Uterus (tissue), 4 donors: ENCODE data around the gene WDR19. TPM values are rescaled to one million over a fixed set of nuclear protein-coding genes. Genes with fewer than 3 reads are reported as not detected.

Source experiments
- DNase-seq, 2 donors: peaks; one replicate each; pipeline ENCODE4 v3.0.0-alpha.2; 2019 to 2020
- H3K27ac ChIP-seq, 2 donors: fragments of 200-600 bp; sonication (generic); 1 replicate in 1 of 2; 2 replicates in 1 of 2; pipeline ENCODE4 v1.5.1; 2016 to 2018
- H3K27me3 ChIP-seq, 2 donors: fragments of 200-600 bp; sonication (generic); one replicate each; pipeline ENCODE4 v1.5.1; 2018 to 2019; ENCODE audit warnings: control low read depth in 1 of 2
- H3K36me3 ChIP-seq, 2 donors: fragments of 200-600 bp; sonication (generic); one replicate each; pipeline ENCODE4 v1.5.1; 2019; ENCODE audit warnings: control low read depth in 1 of 2
- H3K4me1 ChIP-seq, 2 donors: fragments of 200-600 bp; sonication (generic); one replicate each; pipeline ENCODE4 v1.5.1; 2018 to 2019; ENCODE audit warnings: control low read depth in 1 of 2
- H3K4me3 ChIP-seq, 2 donors: fragments of 200-600 bp; sonication (generic); 1 replicate in 1 of 2; 2 replicates in 1 of 2; pipeline ENCODE4 v1.5.1; 2018 to 2019; ENCODE audit warnings: mild to moderate bottlenecking in 1 of 2
- H3K9me3 ChIP-seq, 2 donors: fragments of 200-600 bp; sonication (generic); one replicate each; pipeline ENCODE4 v1.5.1; 2019; ENCODE audit warnings: control low read depth in 1 of 2
- CTCF ChIP-seq, 4 experiments: fragments of 200-600 bp in 2 of 4; fragments of 450-650 bp in 2 of 4; sonication (generic) in 2 of 4; IDR thresholded peaks; one replicate each; pipeline ENCODE4 v1.5.1; 2016 to 2019; ENCODE audit warnings: antibody characterized with exemption in 4 of 4, mild to moderate bottlenecking in 2 of 4, moderate library complexity in 1 of 4
- POLR2A ChIP-seq, 2 donors: fragments of 450-650 bp; IDR thresholded peaks; one replicate each; pipeline ENCODE4 v1.6.1; 2016; ENCODE audit warnings: antibody characterized with exemption in 2 of 2, mild to moderate bottlenecking in 1 of 2, moderate library complexity in 1 of 2
- intact Hi-C: fragments of 100-400 bp; cut with DNase I; formaldehyde crosslinking; loops from one replicate; pipeline ENCODE4 v1.15.1; 2023; ENCODE audit warnings: low total_unique reads
- small RNA-seq: library from RNA; depleted of rRNA; stranded (forward); fragments of <200 nt; gene quantifications from one replicate; pipeline ENCODE3, GENCODE V24; 2016
- total RNA-seq, 4 donors: library from RNA; depleted of rRNA in 3 of 4; stranded (reverse); fragments of >200 nt in 3 of 4; gene quantifications; one replicate each; pipeline versions ENCODE4 v1.1.0 to v1.2.4, GENCODE V29; 2014 to 2023
- donor health status: DM: yes; HTN: yes; CAD: no.

WDR19 gene
- total RNA-seq, 4 donors from 2014 or later, result 37.4 to 129 (median 74.0) TPM

- Histone ChIP-seq H3K27ac (no peak overlapping the region), H3K4me1 (no peaks in the 10 kb centered on the region), H3K27me3 (no peaks in the 10 kb centered on the region), H3K9me3 (no peaks in the 10 kb centered on the region), H3K4me3 (no peak overlapping the region), H3K36me3 (no peaks in the 10 kb centered on the region)
- no peak for DNase-seq
- TF ChIP-seq CTCF (IDR thresholded peaks at IDR 0.05), result no peak
- no peak for TF ChIP-seq POLR2A (IDR thresholded peaks at IDR 0.05)
- intact Hi-C loops, result no loop called here
Measured at GRCh38 chr4:39330353-39330752, 148.0 kb downstream of the WDR19 start.

- no peak overlapping the region for H3K4me3 ChIP-seq
- H3K27ac ChIP-seq, result no peak overlapping the region
- H3K4me1 ChIP-seq, result no peaks in the 10 kb centered on the region
- intact Hi-C loops, result no loop called here
- TF ChIP-seq POLR2A (IDR thresholded peaks at IDR 0.05), result no peak
- TF ChIP-seq CTCF (IDR thresholded peaks at IDR 0.05), result no peak
- H3K9me3 ChIP-seq, result no peaks in the 10 kb centered on the region
- no peaks in the 10 kb centered on the region for H3K36me3 ChIP-seq
- DNase-seq, result no peak
- H3K27me3 ChIP-seq, result no peaks in the 10 kb centered on the region
Measured at GRCh38 chr4:39331191-39331590, 148.9 kb downstream of the WDR19 start.

Small RNA genes within 50 kb of the gene (small RNA-seq; reads per million reads assigned to genes)
- gene RNU6-32P, result not detected

Other genes with a start within 250 kb of the WDR19 start
- under 1 TPM in 2 of 4 donors, not detected in 2; 0.37 to 0.41 TPM for gene TMEM156, start 150.1 kb upstream of the WDR19 start, total RNA-seq
- 10 to 100 TPM; 15.4 to 52.0 (median 33.2) TPM for gene KLHL5, start 120.3 kb upstream of the WDR19 start, total RNA-seq
- gene RFC1, start 183.8 kb downstream of the WDR19 start, total RNA-seq, result 100 to 1,000 TPM in 1 of 4 donors, 10 to 100 TPM in 3; 54.7 to 166 (median 77.6) TPM
- gene KLB, start 224.4 kb downstream of the WDR19 start, total RNA-seq, result under 1 TPM in 1 of 4 donors, not detected in 3; 0.21 TPM